ENCODE data around the gene TLCD3A.
"Not testable (repeated sequence)": the region's sequence is repeated elsewhere in the genome, so short reads cannot be mapped to it uniquely, and the experiment has no call there.

TLCD3A gene

GRCh38 chr17:789931-790873 is 57.8 kb downstream of the TLCD3A start:
- not testable (repeated sequence) for DNase-seq

GRCh38 chr17:790874-791247 is 58.5 kb downstream of the TLCD3A start:
- DNase-seq = not testable (repeated sequence)

- DNase-seq = no peak
Observed at GRCh38 chr17:791829-792228, 59.4 kb downstream of the TLCD3A start.

GRCh38 chr17:792277-792676 is 59.9 kb downstream of the TLCD3A start:
- DNase-seq = no peak
